Stimulated activated CD8-positive, alpha-beta memory T cell treated with anti-CD3 and anti-CD28 coated beads, Interleukin-4, amount 100 ng/mL, for 24 hours (primary cell): Measurements from ENCODE around the gene PTPRG.

ENCODE experiments used
- DNase-seq: peaks from one replicate; pipeline ENCODE4 v3.0.0-alpha.2; 2020; ENCODE audit warnings: low read depth

PTPRG gene

GRCh38 chr3:61896251-61896650 lies 334.9 kb downstream of the PTPRG start:
- no peak for DNase-seq

- no peak for DNase-seq
Observed at GRCh38 chr3:61897848-61898247, 336.5 kb downstream of the PTPRG start.

GRCh38 chr3:61899700-61900462 lies 338.5 kb downstream of the PTPRG start:
- no peak for DNase-seq

GRCh38 chr3:61901496-61901895 lies 340.1 kb downstream of the PTPRG start:
- no peak for DNase-seq

- DNase-seq = no peak
Observed at GRCh38 chr3:61901986-61902385, 340.6 kb downstream of the PTPRG start.

- DNase-seq = no peak
Observed at GRCh38 chr3:61903074-61903473, 341.7 kb downstream of the PTPRG start.

GRCh38 chr3:61903931-61904657 lies 342.7 kb downstream of the PTPRG start:
- DNase-seq = no peak

GRCh38 chr3:61907210-61907795 lies 345.9 kb downstream of the PTPRG start:
- DNase-seq = no peak

GRCh38 chr3:61908382-61908781 lies 347.0 kb downstream of the PTPRG start:
- DNase-seq = no peak

GRCh38 chr3:61910732-61911131 lies 349.4 kb downstream of the PTPRG start:
- DNase-seq = no peak

- no peak for DNase-seq
Observed at GRCh38 chr3:61912158-61912557, 350.8 kb downstream of the PTPRG start.

GRCh38 chr3:61913701-61914100 lies 352.3 kb downstream of the PTPRG start:
- DNase-seq = no peak

- no peak for DNase-seq
Observed at GRCh38 chr3:61914276-61914675, 352.9 kb downstream of the PTPRG start.

- no peak for DNase-seq
Observed at GRCh38 chr3:61915296-61915695, 353.9 kb downstream of the PTPRG start.

GRCh38 chr3:61919371-61919770 lies 358.0 kb downstream of the PTPRG start:
- DNase-seq = no peak

- no peak for DNase-seq
Observed at GRCh38 chr3:61922118-61922517, 360.7 kb downstream of the PTPRG start.

- no peak for DNase-seq
Observed at GRCh38 chr3:61924090-61924735, 362.8 kb downstream of the PTPRG start.

- no peak for DNase-seq
Observed at GRCh38 chr3:61924991-61925390, 363.6 kb downstream of the PTPRG start.

- DNase-seq = no peak
Observed at GRCh38 chr3:61925721-61926120, 364.4 kb downstream of the PTPRG start.

- DNase-seq = no peak
Observed at GRCh38 chr3:61926923-61927322, 365.6 kb downstream of the PTPRG start.

GRCh38 chr3:61927332-61927731 lies 366.0 kb downstream of the PTPRG start:
- DNase-seq = no peak

GRCh38 chr3:61928039-61928438 lies 366.7 kb downstream of the PTPRG start:
- no peak for DNase-seq
